HepG2 (cell line): ENCODE measurements around the gene KRTAP12-4.
"Not testable (repeated sequence)": the region's sequence is repeated elsewhere in the genome, so short reads cannot be mapped to it uniquely, and the experiment has no call there.

Source experiments
- EZH2 ChIP-seq: conservative IDR thresholded peaks from 2 replicates; pipeline ENCODE4 v1.6.1; 2012; ENCODE audit warnings: mild to moderate bottlenecking, low read depth, low read length, moderate library complexity
- KDM5B ChIP-seq: sonication (generic); formaldehyde crosslinking; IDR thresholded peaks from 2 replicates; pipeline ENCODE4 v1.4.0; 2020; ENCODE audit warnings: missing genetic modification reagents, mild to moderate bottlenecking, borderline replicate concordance
- MXD4 ChIP-seq: IDR thresholded peaks from 2 replicates; pipeline ENCODE4 v1.6.1; 2016; ENCODE audit warnings: mild to moderate bottlenecking, missing biosample characterization, missing genetic modification reagents
- MYC ChIP-seq: sonication (generic); formaldehyde crosslinking; IDR thresholded peaks from 2 replicates; pipeline ENCODE4 v1.9.0; 2021; ENCODE audit warnings: missing genetic modification reagents, borderline replicate concordance
- NFRKB ChIP-seq: fragments of 450-650 bp; IDR thresholded peaks from 2 replicates; pipeline ENCODE4 v1.6.1; 2017
- RFX1 ChIP-seq: fragments of 450-650 bp; IDR thresholded peaks from 2 replicates; pipeline ENCODE4 v1.6.1; 2017
- TARDBP ChIP-seq: sonication (generic); formaldehyde crosslinking; IDR thresholded peaks from 2 replicates; pipeline ENCODE4 v1.8.0; 2022; ENCODE audit warnings: mild to moderate bottlenecking, missing genetic modification reagents
- ZNF510 ChIP-seq: sonication (generic); formaldehyde crosslinking; IDR thresholded peaks from 2 replicates; pipeline ENCODE4 v1.4.0; 2020; ENCODE audit warnings: low read depth, mild to moderate bottlenecking, missing genetic modification reagents
- ZNF777 ChIP-seq: sonication (generic); formaldehyde crosslinking; IDR thresholded peaks from 2 replicates; pipeline ENCODE4 v1.4.0; 2020; ENCODE audit warnings: missing genetic modification reagents
- TF ChIP-seq, protein P1 (sequence below), 2 experiments: sonication (generic) in 1 of 2; formaldehyde crosslinking in 1 of 2; IDR thresholded peaks; 2 replicates each; pipeline versions ENCODE4 v1.5.1 to v1.6.1; 2011 to 2020; ENCODE audit warnings: borderline replicate concordance in 1 of 2, low read depth in 1 of 2, low read length in 1 of 2, mild to moderate bottlenecking in 1 of 2, missing genetic modification reagents in 1 of 2, moderate library complexity in 1 of 2

- not testable (repeated sequence) for TF ChIP-seq ZNF777 (CRISPR knock-in tag); TARDBP (CRISPR knock-in tag); EZH2; KDM5B (CRISPR knock-in tag); NFRKB; RFX1; MXD4 (CRISPR knock-in tag); MYC (CRISPR knock-in tag); ZNF510
- TF ChIP-seq, protein P1, sequence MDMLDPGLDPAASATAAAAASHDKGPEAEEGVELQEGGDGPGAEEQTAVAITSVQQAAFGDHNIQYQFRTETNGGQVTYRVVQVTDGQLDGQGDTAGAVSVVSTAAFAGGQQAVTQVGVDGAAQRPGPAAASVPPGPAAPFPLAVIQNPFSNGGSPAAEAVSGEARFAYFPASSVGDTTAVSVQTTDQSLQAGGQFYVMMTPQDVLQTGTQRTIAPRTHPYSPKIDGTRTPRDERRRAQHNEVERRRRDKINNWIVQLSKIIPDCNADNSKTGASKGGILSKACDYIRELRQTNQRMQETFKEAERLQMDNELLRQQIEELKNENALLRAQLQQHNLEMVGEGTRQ (IDR thresholded peaks at IDR 0.05; ENCODE audit: low read depth, low read length), result not testable (repeated sequence)
- TF ChIP-seq, protein P1 (CRISPR knock-in tag; IDR thresholded peaks at IDR 0.05; ENCODE audit: borderline replicate concordance), result not testable (repeated sequence)
Measured at GRCh38 chr21:44627181-44627822, 27.2 kb downstream of the KRTAP12-4 start.
